Measurements from ENCODE around the gene THSD4.

DNA sequence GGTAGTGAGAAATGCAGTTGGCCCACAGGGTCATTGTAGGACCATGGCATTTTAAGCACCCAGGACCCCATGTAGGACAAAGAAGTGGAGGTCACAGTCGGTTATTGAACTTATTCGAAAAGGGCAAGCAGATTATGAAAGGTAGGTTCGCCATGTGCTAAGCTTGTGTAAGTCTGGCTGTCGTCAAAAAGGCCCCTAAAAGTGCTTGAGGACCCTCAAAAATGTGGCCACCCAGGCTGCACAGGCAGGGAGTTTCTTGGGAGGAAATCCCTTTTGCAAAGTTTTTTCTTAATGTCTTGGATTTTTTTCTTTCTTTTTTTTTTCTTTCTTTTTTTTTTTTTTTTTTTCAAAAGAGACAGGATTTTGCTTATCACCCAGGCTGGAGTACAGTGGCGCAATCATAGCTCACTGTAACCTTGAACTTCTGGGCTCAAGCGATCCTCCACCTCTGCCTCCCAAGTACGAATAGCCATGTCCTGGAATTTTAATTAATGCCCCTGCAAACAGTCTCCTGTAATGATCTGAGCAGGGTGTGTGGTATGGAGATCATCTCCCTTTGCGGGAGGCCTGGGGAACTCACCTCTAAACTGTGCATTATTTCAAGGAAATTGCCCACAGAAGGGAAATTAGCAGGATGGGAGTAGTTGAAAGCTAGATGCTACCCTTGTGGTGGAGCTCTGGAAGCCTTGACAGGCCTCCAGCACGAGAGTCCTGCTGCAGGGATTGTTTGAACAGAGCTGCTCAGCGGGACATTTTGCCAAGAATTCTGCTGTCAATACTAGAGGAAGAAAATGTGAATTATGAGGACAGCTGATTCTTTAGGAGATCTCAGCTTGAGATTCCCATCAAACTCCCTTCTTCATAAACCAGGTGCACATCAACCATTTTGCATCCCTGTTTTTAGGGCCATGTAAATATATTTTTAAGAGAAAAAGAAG, 28.4 kb downstream of the THSD4 start:
- TF ChIP-seq RAD21 (conservative IDR thresholded peaks at IDR 0.05) (no peak), TAF1 (IDR thresholded peaks at IDR 0.05; ENCODE audit: low read depth) (no peak), EZH2 (IDR thresholded peaks at IDR 0.05; ENCODE audit: borderline replicate concordance, insufficient read depth, low read length, poor library complexity, severe bottlenecking) (no peak)
- TF ChIP-seq, protein P1, sequence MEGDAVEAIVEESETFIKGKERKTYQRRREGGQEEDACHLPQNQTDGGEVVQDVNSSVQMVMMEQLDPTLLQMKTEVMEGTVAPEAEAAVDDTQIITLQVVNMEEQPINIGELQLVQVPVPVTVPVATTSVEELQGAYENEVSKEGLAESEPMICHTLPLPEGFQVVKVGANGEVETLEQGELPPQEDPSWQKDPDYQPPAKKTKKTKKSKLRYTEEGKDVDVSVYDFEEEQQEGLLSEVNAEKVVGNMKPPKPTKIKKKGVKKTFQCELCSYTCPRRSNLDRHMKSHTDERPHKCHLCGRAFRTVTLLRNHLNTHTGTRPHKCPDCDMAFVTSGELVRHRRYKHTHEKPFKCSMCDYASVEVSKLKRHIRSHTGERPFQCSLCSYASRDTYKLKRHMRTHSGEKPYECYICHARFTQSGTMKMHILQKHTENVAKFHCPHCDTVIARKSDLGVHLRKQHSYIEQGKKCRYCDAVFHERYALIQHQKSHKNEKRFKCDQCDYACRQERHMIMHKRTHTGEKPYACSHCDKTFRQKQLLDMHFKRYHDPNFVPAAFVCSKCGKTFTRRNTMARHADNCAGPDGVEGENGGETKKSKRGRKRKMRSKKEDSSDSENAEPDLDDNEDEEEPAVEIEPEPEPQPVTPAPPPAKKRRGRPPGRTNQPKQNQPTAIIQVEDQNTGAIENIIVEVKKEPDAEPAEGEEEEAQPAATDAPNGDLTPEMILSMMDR (IDR thresholded peaks at IDR 0.05; ENCODE audit: poor library complexity, severe bottlenecking): no peak

All from neural cell (in vitro differentiated cells).